Upper lobe of left lung (tissue), 4 donors: ENCODE data around the gene LEMD2.

Experiments used
- EP300 ChIP-seq, 4 donors: sonication (generic); formaldehyde crosslinking; IDR thresholded peaks; one replicate each; pipeline ENCODE4 v1.5.1; 2017; ENCODE audit warnings: antibody characterized with exemption in 4 of 4, control low read depth in 2 of 4
- TF ChIP-seq, protein P1 (sequence below), 6 experiments: fragments of 450-650 bp in 4 of 6; fragments of 200-600 bp in 2 of 6; sonication (generic) in 2 of 6; IDR thresholded peaks; one replicate each; pipeline ENCODE4 v1.5.1; 2016 to 2019; ENCODE audit warnings: antibody characterized with exemption in 6 of 6

DNA sequence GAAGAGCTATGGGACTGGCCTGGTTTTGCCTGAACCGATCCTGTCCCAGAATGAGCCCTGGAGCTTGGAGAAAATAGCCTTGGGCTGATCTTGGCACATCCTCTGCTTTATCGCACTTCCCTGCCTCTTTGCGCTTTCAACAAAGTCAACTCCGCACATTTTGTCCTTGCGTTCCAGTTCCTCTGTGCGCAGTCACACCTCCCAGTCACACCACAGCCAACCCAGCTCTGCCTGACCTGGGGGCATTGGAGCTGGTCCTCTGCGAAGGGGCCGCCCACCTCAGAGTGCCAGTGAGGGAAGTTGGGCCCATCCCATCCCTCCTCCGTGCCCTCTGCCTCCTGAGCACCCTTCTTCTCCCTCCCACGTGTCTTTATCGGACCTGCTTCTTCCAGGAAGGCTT lies 60.5 kb downstream of the LEMD2 start:
- TF ChIP-seq, protein P1, sequence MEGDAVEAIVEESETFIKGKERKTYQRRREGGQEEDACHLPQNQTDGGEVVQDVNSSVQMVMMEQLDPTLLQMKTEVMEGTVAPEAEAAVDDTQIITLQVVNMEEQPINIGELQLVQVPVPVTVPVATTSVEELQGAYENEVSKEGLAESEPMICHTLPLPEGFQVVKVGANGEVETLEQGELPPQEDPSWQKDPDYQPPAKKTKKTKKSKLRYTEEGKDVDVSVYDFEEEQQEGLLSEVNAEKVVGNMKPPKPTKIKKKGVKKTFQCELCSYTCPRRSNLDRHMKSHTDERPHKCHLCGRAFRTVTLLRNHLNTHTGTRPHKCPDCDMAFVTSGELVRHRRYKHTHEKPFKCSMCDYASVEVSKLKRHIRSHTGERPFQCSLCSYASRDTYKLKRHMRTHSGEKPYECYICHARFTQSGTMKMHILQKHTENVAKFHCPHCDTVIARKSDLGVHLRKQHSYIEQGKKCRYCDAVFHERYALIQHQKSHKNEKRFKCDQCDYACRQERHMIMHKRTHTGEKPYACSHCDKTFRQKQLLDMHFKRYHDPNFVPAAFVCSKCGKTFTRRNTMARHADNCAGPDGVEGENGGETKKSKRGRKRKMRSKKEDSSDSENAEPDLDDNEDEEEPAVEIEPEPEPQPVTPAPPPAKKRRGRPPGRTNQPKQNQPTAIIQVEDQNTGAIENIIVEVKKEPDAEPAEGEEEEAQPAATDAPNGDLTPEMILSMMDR (IDR thresholded peaks at IDR 0.05), result no peak
- no peak for TF ChIP-seq EP300 (IDR thresholded peaks at IDR 0.05)
